Activated naive CD4-positive, alpha-beta T cell treated with anti-CD3 and anti-CD28 coated beads for 36 hours (primary cell): ENCODE data around the gene SVBP. TPM values are rescaled to one million over a fixed set of nuclear protein-coding genes. Genes with fewer than 3 reads are reported as not detected.
"Not testable (repeated sequence)": the region's sequence is repeated elsewhere in the genome, so short reads cannot be mapped to it uniquely, and the experiment has no call there.

Experiments used
- CTCF ChIA-PET: fragments of 350-600 bp; sonication (Branson Sonifier 250); formaldehyde crosslinking; loops from one replicate; lab custom pipeline; 2021; ENCODE audit warnings: antibody characterized with exemption; lab: Charles Lee
- DNase-seq: peaks from one replicate; pipeline ENCODE4 v3.0.0-alpha.2; 2020
- H3K27ac Mint-ChIP-seq: one replicate; pipeline ENCODE4 v1.8.0; 2021; ENCODE audit warnings: mild to moderate bottlenecking, mixed read lengths
- H3K27me3 Mint-ChIP-seq: one replicate; pipeline ENCODE4 v1.8.0; 2021; ENCODE audit warnings: low read depth, mixed read lengths
- H3K36me3 Mint-ChIP-seq: one replicate; pipeline ENCODE4 v1.8.0; 2021; ENCODE audit warnings: low read depth, mixed read lengths
- H3K4me1 Mint-ChIP-seq: one replicate; pipeline ENCODE4 v1.8.0; 2021; ENCODE audit warnings: low read depth, mixed read lengths
- H3K4me3 Mint-ChIP-seq: one replicate; pipeline ENCODE4 v1.8.0; 2021; ENCODE audit warnings: mild to moderate bottlenecking, moderate library complexity, mixed read lengths
- H3K9me3 Mint-ChIP-seq: one replicate; pipeline ENCODE4 v1.8.0; 2021; ENCODE audit warnings: mixed read lengths
- intact Hi-C: fragments of 100-400 bp; cut with micrococcal nuclease; formaldehyde crosslinking; loops from one replicate; pipeline ENCODE4 v1.15.1; 2023
- total RNA-seq, 2 experiments: library from RNA; stranded (reverse); gene quantifications; one replicate each; pipeline ENCODE4 v1.2.3, GENCODE V29; 2021

SVBP gene, protein sequence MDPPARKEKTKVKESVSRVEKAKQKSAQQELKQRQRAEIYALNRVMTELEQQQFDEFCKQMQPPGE
- 10 to 100 TPM; 16.4 to 17.0 TPM for total RNA-seq

DNA sequence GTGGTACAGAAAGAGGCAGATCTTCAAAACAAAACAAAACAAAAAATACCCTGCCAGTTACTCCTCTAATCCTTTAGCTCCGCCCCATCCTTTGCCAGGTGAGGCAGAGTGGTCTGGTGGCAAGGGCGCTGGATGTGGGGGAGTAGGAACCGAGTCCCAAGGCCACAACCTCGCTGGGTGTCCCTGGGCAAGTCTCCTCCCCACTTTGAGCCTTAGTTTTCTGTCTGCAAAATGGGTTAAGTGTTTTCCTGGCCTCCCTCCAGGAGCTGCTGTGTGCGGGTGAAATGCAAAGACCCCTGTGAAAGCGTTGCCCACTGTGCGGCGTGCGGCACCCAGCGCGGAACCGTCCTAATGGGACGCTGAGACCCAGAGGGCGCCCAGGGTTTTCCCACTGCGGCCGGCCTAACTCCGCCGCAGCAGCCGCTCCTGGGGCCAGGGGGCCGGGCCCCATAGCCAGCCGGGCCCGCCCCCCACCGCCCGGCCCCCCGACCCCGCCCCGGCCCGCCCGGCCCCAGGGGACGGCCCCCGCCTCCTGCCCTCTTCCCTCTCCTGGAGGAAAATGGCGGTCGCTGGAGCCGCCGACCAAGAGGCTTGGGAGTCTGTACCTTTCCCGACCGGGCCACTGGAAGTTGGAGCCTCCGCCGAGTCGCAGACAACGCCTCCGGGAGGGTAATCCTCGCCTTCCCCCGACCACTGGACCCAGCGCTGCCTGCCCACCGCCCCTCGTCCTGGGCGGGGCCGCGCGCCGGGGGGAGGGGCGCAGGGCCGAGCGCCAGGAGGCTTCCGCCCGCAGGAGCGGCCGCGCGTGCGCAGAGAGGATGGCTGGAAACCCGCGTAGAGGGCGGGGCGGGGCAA, at the start of gene SVBP, which contains the start of gene ERMAP:
SVBP (minus strand) TSS at position 813 of the 855 bp plus-strand sequence. CDS start 853 bp downstream, outside the sequence.
ERMAP (plus strand) TSS at position 538 of the 855 bp plus-strand sequence. CDS start 13,327 bp downstream, outside the sequence.
- Mint-ChIP-seq H3K4me1 (peaks cover 17% of the 10 kb centered on the region), H3K4me3 (peak within 1 kb of the TSS; percentile 76), H3K9me3 (no peaks in the 10 kb centered on the region), H3K27ac (peak within 1 kb of the TSS; percentile 77), H3K36me3 (peaks cover 4% of the 10 kb centered on the region), H3K27me3 (no peaks in the 10 kb centered on the region)
- peak; percentile 95 for DNase-seq
- CTCF ChIA-PET, result interaction anchor here (1.0 to 1.7 kb wide), 4 partner anchors 30 to 106 kb away, joined by 3 to 5 read pairs (median 3); partner anchors contain the start of genes C1orf50, P3H1 and ZNF691
- intact Hi-C loops, result loop anchor here (1.0 to 5.0 kb wide), 8 partner anchors 29 to 480 kb away; partner anchors contain the start of genes C1orf50, CCDC30, CFAP57 and EBNA1BP2

DNA sequence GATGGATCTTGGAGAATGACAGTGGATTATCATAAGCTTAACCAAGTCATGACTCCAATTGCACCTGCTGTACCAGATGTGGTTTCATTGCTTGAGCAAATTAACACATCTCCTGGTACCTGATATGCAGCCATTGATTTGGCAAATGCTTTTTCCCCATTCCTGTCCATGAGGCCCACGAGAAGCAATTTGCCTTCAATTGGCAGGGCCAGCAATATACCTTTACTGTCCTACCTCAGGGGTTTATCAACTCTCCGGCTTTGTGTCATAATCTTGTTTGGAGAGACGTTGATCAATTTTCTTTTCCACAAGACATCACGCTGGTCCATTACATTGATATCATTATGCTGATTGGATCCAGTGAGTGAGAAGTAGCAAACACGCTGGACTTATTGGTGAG, 49.4 kb upstream of the SVBP start:
- CTCF ChIA-PET, result no interaction called here
- intact Hi-C loops, result no loop called here
- H3K4me3 Mint-ChIP-seq, result no peak overlapping the region
- no peak overlapping the region for H3K27ac Mint-ChIP-seq
- H3K4me1 Mint-ChIP-seq, result no peaks in the 10 kb centered on the region
- no peaks in the 10 kb centered on the region for H3K36me3 Mint-ChIP-seq
- no peak for DNase-seq
- peaks cover 9% of the 10 kb centered on the region for H3K27me3 Mint-ChIP-seq
- no peaks in the 10 kb centered on the region for H3K9me3 Mint-ChIP-seq

DNA sequence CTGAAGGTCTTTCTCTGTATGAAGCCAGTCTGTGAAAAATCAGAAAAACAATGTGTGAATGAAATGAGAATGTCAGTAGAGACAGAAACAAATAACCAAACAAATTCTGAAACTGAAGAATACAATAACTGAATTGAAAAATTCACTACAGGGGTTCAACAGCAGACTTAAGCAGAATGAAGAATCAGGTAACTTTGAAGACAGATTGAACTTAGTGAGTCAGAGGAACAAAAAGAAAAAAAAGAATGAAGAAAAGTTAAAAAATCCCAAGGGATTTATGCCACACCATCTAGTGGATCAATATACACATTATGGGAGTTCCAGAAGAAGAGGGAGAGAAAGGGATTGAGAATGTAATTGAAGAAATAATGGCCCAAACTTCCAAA, 43.8 kb upstream of the SVBP start:
- no peak overlapping the region for H3K27ac Mint-ChIP-seq
- no peak for DNase-seq
- H3K36me3 Mint-ChIP-seq, result no peaks in the 10 kb centered on the region
- CTCF ChIA-PET, result no interaction called here
- H3K9me3 Mint-ChIP-seq, result peaks cover 4% of the 10 kb centered on the region
- no peak overlapping the region for H3K4me3 Mint-ChIP-seq
- H3K4me1 Mint-ChIP-seq, result no peaks in the 10 kb centered on the region
- H3K27me3 Mint-ChIP-seq, result peaks cover 20% of the 10 kb centered on the region
- intact Hi-C loops, result no loop called here

DNA sequence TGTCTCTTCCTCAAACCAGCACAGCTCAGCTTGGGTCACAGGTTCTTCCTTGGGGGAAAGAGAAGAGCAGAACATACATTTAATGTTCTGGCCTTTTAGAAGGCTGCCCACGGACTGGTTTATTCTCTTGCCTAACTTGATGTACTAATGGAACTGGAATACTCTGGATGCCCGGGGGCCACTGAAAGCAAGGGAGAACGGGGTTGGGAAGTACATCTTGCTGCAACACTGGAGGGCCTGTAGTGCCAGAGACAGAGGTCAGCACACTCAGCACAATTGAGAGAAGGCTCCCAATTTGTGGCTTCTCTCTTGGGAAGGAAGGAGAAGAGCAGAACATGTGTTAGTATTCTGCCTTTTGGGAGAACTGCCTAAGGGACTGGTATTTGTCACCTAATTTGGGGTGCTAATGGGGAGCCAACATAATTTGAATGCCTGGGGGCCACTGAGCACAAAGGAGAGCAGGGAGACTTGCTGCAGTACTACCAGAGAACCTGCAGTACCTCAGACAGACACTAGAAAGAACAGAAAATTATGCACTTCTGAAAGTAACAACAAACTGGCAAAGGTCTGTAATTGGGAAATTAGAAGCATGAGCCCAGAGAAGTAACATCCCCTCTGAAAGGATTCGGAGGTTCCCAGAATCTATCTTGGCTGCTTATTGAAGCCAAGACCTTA, 43.3 kb upstream of the SVBP start:
- Mint-ChIP-seq H3K27me3 (peaks cover 20% of the 10 kb centered on the region), H3K4me1 (no peaks in the 10 kb centered on the region), H3K27ac (no peak overlapping the region), H3K36me3 (no peaks in the 10 kb centered on the region), H3K4me3 (no peak overlapping the region), H3K9me3 (peaks cover 4% of the 10 kb centered on the region)
- intact Hi-C loops, result no loop called here
- DNase-seq, result no peak
- CTCF ChIA-PET, result no interaction called here

DNA sequence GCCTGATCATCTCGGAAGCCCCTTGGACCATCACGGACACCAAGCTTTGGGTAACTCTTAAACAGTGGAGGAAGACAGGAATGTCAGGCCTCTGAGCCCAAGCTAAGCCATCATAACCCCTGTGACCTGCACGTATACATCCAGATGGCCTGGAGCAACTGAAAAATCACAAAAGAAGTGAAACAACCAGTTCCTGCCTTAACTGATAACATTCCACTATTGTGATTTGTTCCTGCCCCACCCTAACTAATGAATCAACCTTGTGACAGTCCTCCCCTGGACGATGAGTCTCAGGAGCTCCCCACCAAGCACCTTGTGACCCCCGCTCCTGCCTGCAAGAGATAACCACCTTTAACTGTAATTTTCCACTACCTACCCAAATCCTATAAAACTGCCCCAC, 42.2 kb upstream of the SVBP start:
- H3K27me3 Mint-ChIP-seq, result peaks cover 20% of the 10 kb centered on the region
- H3K9me3 Mint-ChIP-seq, H3K36me3 Mint-ChIP-seq, CTCF ChIA-PET, H3K4me1 Mint-ChIP-seq, DNase-seq, H3K4me3 Mint-ChIP-seq, H3K27ac Mint-ChIP-seq, intact Hi-C loops: not testable (repeated sequence)

DNA sequence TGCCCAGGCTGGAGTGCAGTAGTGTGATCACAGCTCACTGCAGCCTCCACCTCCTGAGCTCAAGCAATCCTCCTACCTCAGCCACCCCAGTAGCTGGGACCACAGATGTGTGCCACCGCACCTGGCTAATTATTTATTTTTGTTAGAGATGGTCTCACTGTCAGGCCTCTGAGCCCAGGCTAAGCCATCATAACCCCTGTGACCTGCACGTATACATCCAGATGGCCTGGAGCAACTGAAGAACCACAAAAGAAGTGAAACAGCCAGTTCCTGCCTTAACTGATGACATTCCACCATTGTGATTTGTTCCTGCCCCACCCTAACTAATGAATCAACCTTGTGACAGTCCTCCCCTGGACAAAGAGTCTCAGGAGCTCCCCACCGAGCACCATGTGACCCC, 39.4 kb upstream of the SVBP start:
- H3K4me3 Mint-ChIP-seq, result not testable (repeated sequence)
- peaks cover 12% of the 10 kb centered on the region for H3K9me3 Mint-ChIP-seq
- CTCF ChIA-PET, result interaction anchor here (1.4 kb wide), 1 partner anchor 10 kb away, joined by 3 read pairs; the partner anchor contains the start of gene ZNF691

DNA sequence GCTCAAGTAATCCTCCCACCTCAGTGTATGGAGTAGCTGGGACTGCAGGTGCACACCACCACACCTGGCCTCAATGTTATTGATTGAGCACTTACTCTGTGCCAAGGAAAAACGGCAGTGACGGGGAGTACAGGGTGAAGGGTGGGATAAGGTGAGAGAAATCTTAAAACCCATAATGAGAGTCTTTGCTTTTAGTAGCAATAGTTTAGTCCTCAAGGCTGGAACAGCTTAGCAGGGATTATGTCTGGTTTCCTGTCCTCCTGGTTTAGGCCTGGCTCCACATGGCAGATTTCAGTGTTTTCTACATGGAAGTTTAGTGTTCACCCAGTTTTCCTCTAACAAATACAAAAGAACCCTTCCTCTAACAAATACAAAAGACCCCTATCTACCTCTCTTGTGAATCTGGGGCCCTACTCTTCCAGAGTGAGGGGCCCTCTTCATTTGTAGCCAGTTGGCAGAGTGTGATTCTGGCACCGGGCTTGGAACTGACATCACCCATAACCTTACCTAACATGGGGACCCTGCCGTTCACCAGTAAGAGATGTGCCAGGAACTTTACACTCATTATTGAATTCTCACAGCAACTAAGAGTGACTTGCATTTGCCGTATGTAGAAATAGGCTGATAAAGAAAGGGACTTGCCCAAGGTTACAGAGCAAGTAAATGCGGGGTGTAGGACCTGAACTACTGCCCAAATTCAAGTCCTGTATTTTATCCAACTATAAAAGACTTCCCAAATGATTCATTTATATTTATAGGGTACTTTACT, 36.1 kb upstream of the SVBP start:
- no peak overlapping the region for H3K27ac Mint-ChIP-seq
- H3K4me3 Mint-ChIP-seq, result no peak overlapping the region
- peaks cover 19% of the 10 kb centered on the region for H3K9me3 Mint-ChIP-seq
- intact Hi-C loops, result no loop called here
- peaks cover 13% of the 10 kb centered on the region for H3K4me1 Mint-ChIP-seq
- peaks cover 33% of the 10 kb centered on the region for H3K36me3 Mint-ChIP-seq
- no peaks in the 10 kb centered on the region for H3K27me3 Mint-ChIP-seq
- CTCF ChIA-PET, result no interaction called here
- no peak for DNase-seq

More for the DNA sequence above, 39.4 kb upstream of the SVBP start:
- H3K27me3 Mint-ChIP-seq, result peaks cover 11% of the 10 kb centered on the region
- DNase-seq, intact Hi-C loops, H3K27ac Mint-ChIP-seq, H3K36me3 Mint-ChIP-seq, H3K4me1 Mint-ChIP-seq: not testable (repeated sequence)

DNA sequence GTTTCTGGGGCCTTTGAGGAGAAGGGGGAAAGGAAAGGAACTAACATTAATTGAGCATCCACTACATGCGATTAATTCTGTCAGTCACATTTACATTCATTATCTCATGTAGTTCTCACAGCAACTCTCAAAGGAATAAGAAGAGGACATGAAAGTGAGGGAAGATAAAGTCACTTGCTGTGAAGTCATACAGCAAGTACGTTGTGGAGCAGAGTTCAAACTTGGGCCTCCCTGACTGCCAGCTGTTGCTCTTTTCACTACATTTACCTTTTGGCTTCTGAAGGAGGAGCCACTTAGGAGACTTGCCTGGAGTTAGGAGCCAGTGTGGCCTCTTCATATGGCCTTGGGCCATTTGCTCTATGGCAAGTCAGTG, 35.4 kb upstream of the SVBP start:
- no peak overlapping the region for H3K4me3 Mint-ChIP-seq
- intact Hi-C loops, result no loop called here
- H3K9me3 Mint-ChIP-seq, result peaks cover 19% of the 10 kb centered on the region
- CTCF ChIA-PET, result no interaction called here
- peaks cover 20% of the 10 kb centered on the region for H3K4me1 Mint-ChIP-seq
- H3K36me3 Mint-ChIP-seq, result peaks cover 33% of the 10 kb centered on the region
- H3K27me3 Mint-ChIP-seq, result no peaks in the 10 kb centered on the region
- no peak overlapping the region for H3K27ac Mint-ChIP-seq
- no peak for DNase-seq

DNA sequence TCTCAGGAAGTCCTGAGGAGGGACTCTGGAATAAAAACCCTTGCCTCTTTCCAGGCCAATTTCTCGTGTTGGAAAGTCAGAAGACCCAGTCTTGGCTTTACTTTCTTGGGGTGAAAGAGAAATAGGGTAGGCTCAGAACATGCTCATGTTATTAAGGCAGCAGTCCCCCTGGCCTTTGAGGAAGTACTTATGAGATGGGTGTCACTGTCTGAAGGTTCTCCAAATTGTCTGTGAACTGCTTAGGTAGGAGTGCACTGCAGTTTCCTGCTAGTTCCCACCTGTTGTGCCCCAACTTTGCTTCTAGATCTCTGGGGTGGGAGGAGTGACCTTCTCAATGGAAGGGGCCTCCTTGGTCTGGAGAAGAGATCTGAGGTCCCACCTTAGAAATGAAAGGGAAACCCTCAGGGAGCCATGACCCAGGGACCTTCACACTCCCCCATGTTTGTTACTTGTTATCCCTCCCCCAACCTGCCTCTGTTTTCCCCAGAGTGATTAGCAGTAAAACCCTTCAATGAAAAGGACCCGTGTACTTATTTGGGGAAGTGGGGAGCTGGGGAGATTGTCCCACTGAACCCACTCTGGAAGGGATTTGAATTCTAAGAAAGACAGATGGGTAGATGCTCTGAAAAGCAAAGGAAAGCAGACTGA, 34.9 kb upstream of the SVBP start:
- CTCF ChIA-PET, result no interaction called here
- Mint-ChIP-seq H3K36me3 (peaks cover 33% of the 10 kb centered on the region), H3K4me3 (no peak overlapping the region), H3K27me3 (no peaks in the 10 kb centered on the region), H3K9me3 (peaks cover 19% of the 10 kb centered on the region), H3K4me1 (peaks cover 25% of the 10 kb centered on the region), H3K27ac (no peak overlapping the region)
- intact Hi-C loops, result no loop called here
- no peak for DNase-seq

DNA sequence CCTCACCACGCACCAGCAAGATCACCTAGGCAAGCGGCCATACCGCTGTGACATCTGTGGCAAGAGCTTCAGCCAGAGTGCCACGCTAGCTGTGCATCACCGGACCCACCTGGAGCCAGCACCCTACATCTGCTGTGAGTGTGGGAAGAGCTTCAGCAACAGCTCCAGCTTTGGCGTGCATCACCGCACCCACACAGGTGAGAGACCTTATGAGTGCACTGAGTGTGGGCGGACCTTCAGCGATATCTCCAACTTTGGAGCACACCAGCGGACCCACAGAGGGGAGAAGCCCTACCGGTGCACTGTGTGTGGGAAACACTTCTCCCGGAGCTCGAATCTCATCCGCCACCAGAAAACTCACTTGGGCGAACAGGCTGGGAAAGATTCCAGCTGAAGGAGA, 34.2 kb upstream of the SVBP start:
- no peaks in the 10 kb centered on the region for H3K27me3 Mint-ChIP-seq
- no peak for DNase-seq
- H3K27ac Mint-ChIP-seq, result no peak overlapping the region
- H3K4me3 Mint-ChIP-seq, result no peak overlapping the region
- intact Hi-C loops, result no loop called here
- CTCF ChIA-PET, result no interaction called here
- peaks cover 26% of the 10 kb centered on the region for H3K4me1 Mint-ChIP-seq
- peaks cover 19% of the 10 kb centered on the region for H3K9me3 Mint-ChIP-seq
- peaks cover 33% of the 10 kb centered on the region for H3K36me3 Mint-ChIP-seq

DNA sequence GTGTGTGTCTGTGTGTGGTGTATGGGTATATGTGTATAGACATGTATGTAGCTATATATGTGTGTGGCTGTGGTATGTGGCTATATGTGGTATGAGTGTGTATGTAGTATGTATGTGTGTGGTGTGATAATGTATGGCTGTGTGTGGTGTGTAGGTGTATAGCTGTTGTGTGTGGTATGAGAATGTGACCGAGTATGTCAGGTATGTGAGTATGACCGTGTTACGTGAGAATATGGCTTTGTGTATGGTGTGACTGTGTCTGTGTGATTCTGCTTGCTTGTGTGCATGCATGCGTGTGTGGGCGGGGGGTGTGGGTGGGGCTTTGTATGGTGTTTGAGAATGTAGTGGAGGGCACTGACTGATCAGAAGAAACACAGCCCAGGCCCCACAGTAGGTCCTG, 32.7 kb upstream of the SVBP start:
- H3K9me3 Mint-ChIP-seq, result peaks cover 19% of the 10 kb centered on the region
- H3K4me1 Mint-ChIP-seq, result peaks cover 26% of the 10 kb centered on the region
- DNase-seq, result no peak
- H3K27me3 Mint-ChIP-seq, result no peaks in the 10 kb centered on the region
- H3K4me3 Mint-ChIP-seq, result no peak overlapping the region
- peaks cover 33% of the 10 kb centered on the region for H3K36me3 Mint-ChIP-seq
- H3K27ac Mint-ChIP-seq, result no peak overlapping the region
- CTCF ChIA-PET, result interaction anchor here (1.1 kb wide), 1 partner anchor 31 kb away, joined by 5 read pairs; no protein-coding TSS in a partner anchor
- intact Hi-C loops, result loop anchor here (5.0 to 10.0 kb wide), 3 partner anchors 107 to 385 kb away; partner anchors contain the start of genes CCDC30, SLC2A1 and YBX1
